Measurements from ENCODE around the gene CNNM3.

DNA sequence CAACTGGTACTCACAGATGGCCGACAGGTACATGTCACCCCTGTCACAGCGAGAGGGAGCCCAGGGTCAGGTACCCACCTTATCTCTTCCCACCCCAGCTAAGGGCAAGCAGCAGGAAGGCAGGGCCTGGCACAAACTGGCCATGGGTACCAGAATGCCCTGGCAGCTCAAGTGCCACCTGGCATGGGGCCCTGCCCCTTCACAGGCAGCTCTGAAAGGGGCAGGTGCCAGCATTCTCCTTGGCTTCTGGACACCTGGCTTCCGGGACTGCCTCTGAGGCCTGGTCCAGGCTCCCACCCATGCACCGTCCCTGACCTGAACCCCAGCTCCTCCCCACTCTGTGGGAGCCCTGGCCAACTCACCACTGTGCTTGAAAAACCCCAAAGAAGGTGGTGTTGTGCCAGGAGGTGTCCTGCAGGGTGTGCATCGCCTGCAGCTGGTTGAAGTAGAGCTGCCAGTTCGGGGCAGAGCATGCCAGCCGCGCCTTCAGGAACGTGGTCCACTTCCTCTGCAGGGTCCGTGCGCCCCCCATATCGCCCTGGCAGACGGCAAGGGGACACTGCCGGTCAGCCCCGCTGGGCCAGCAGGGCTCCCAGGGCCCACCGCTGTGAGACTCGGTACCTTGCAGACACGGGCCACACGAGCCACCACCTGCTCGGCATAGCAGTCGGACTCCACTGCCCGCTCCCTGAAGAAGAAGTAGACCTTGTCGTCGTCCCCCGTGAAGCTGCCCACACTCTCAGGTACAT lies 48.4 kb downstream of the CNNM3 start:
- TF ChIP-seq, protein P1, sequence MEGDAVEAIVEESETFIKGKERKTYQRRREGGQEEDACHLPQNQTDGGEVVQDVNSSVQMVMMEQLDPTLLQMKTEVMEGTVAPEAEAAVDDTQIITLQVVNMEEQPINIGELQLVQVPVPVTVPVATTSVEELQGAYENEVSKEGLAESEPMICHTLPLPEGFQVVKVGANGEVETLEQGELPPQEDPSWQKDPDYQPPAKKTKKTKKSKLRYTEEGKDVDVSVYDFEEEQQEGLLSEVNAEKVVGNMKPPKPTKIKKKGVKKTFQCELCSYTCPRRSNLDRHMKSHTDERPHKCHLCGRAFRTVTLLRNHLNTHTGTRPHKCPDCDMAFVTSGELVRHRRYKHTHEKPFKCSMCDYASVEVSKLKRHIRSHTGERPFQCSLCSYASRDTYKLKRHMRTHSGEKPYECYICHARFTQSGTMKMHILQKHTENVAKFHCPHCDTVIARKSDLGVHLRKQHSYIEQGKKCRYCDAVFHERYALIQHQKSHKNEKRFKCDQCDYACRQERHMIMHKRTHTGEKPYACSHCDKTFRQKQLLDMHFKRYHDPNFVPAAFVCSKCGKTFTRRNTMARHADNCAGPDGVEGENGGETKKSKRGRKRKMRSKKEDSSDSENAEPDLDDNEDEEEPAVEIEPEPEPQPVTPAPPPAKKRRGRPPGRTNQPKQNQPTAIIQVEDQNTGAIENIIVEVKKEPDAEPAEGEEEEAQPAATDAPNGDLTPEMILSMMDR (IDR thresholded peaks at IDR 0.05) = peak in 1 of 4 donors; percentile 10
- TF ChIP-seq POLR2A (IDR thresholded peaks at IDR 0.05) = no peak
